Measurements from ENCODE around the gene ATG2B. TPM values are rescaled to one million over a fixed set of nuclear protein-coding genes. Genes with fewer than 3 reads are reported as not detected.

ATG2B gene
- polyA plus RNA-seq, 3 donors from 2014 or later = 1.6 to 3.2 (median 2.9) TPM

DNA sequence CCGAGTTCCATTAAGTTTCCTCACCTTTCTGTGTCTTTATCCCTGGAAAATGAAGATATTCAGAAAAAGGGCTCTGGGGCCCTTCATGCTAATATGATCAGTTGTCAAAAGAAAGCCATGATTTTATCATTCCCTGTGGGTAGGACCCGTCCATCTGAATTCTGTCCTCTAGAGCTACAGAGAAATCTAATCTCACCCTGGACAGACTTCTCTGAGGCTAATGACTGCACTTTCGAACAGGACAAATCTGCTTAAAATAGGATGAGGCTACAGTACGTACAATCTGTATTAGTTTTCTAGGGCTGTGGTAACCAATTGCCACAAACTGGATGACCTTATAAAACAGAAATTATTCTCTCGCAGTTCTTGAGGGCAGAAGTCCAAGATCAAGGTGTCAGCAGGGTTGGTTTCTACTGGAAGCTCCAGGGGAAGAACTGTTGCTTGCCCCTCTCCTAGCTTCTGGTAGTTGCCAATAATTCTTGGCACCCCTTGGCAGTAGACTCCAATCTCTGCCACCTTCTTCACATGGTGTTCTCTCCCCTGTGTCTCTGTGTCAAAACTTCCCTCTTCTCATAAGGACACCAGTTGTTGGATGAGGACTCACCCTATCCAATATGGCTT lies 30.0 kb upstream of the ATG2B start:
- Mint-ChIP-seq H3K36me3 (no peaks in the 10 kb centered on the region), H3K4me1 (peaks cover 9 to 17% of the 10 kb centered on the region in 2 donors), H3K27ac (peak overlapping the region in 3 of 6 donors; percentile 15 to 53 (median 17))

DNA sequence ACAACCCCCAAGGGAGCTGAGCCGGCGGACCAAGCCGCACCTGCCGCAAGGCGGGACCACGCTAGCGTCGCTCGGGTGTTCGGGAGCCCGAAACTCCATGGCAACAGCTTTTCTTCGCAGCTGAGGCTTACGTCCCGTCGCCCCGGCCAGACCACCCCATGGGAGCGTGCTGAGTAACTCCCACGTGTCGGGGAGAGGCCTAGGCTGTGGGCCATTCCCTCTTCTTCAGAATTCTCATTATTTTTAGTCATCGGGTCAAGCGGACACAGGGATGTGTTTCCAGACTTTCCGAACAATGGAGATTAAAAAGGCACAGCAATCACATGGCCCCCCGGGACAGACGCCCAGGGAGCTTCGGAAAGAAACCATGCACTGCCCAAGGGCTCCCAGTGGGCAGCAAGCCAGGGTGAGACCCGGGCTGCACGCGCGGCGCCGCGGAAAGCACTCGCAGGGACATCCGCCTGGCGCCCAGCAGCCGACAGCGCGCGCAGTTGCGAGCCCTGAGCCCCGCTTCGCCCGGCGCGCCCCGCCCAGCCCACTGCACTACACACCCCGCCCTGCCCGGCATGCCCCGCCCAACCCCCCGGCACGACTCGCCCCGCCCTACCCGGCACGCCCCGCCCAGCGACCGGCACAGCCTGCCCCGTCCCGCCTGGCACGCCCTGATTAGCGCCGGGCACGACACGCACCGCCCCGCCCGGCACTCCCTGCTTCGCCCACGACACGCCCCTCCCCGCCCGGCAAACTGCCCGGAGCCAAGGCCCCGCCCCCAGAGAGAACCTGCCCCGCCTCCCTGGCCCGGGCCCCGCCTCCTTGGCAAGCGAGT lies 28.4 kb upstream of the ATG2B start:
- Mint-ChIP-seq H3K9me3 (no peaks in the 10 kb centered on the region), H3K4me3 (peak overlapping the region; percentile 89 to 92 (median 92)), H3K27ac (peak overlapping the region; percentile 43 to 92 (median 67)), H3K27me3 (ENCODE audit: low read depth in 3 of 3) (peaks cover 0 to 11% (median 4%) of the 10 kb centered on the region in 3 donors), H3K36me3 (peaks cover 0 to 5% (median 4%) of the 10 kb centered on the region in 3 donors), H3K4me1 (peaks cover 9 to 17% of the 10 kb centered on the region in 2 donors)
- peak; percentile 99 for DNase-seq

More for the DNA sequence above, 30.0 kb upstream of the ATG2B start:
- Mint-ChIP-seq H3K9me3 (no peaks in the 10 kb centered on the region), H3K4me3 (peak overlapping the region; percentile 56 to 92 (median 89)), H3K27me3 (ENCODE audit: low read depth in 3 of 3) (peaks cover 4 to 11% (median 5%) of the 10 kb centered on the region in 3 donors)
- no peak for DNase-seq

DNA sequence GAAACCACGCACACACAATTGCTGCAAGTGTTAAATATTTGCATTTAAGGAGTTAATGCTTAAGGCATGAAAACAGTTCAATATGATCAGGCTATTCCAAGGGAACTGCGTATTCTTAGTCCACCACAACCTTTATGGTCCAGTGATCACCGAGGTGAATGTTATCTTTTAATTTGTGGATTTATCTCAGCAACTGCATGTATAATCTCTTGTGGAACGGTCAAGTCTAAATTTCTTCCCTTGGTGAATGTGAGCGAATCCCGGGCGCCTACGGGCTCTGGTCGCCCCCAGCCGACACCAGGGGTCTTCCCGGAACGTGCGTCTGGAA lies 27.8 kb upstream of the ATG2B start:
- peaks cover 0 to 7% (median under 1%) of the 10 kb centered on the region in 3 donors for H3K27me3 Mint-ChIP-seq (ENCODE audit: low read depth in 3 of 3)
- H3K36me3 Mint-ChIP-seq = peaks cover 0 to 7% (median 4%) of the 10 kb centered on the region in 3 donors
- peak overlapping the region; percentile 89 to 92 (median 92) for H3K4me3 Mint-ChIP-seq
- H3K4me1 Mint-ChIP-seq = peaks cover 9 to 17% of the 10 kb centered on the region in 2 donors
- no peak for DNase-seq
- H3K27ac Mint-ChIP-seq = peak overlapping the region in 5 of 6 donors; percentile 17 to 82 (median 65)
- no peaks in the 10 kb centered on the region for H3K9me3 Mint-ChIP-seq

DNA sequence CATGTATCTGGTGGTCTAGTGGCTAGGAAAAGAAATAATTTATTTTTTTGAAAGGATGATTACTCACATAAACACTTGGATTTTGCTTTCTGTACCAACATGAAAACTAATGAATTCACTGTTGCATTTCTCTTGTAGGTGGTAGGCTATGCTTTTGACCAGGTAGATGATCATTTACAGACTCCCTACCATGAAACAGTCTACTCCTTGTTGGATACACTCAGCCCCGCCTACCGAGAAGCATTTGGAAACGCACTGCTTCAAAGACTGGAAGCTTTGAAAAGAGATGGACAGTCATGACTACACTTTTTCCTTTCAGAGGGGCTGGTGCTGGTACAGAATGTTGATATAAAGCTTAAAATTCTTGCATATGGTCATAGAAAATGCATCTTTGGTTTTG lies 22.2 kb upstream of the ATG2B start:
- peaks cover 4 to 8% of the 10 kb centered on the region in 2 donors for H3K4me1 Mint-ChIP-seq
- DNase-seq = no peak
- H3K4me3 Mint-ChIP-seq = no peak overlapping the region
- H3K27ac Mint-ChIP-seq = no peak overlapping the region
- H3K9me3 Mint-ChIP-seq = no peaks in the 10 kb centered on the region
- H3K36me3 Mint-ChIP-seq = peaks cover 12 to 22% (median 19%) of the 10 kb centered on the region in 3 donors
- peaks cover 0 to 2% (median 0%) of the 10 kb centered on the region in 3 donors for H3K27me3 Mint-ChIP-seq (ENCODE audit: low read depth in 3 of 3)

DNA sequence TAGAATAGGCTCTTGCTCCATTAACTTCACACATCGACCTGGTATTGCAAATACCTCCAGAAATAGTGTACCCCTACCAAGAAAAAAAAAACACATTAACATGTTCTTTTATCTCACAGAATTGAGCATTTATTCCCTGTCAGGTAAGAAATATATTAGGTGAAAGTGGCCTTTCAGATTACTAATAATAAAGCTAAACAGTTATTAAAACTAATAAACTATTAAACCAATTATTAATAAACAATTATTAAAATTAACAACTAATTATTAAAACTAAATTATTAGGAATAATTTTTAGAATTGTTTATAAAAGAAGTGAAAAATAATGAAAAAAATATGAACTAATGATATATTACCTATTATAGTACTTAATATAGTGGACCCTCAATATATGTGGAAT lies 21.6 kb upstream of the ATG2B start:
- Mint-ChIP-seq H3K9me3 (no peaks in the 10 kb centered on the region), H3K36me3 (peaks cover 12 to 22% (median 19%) of the 10 kb centered on the region in 3 donors), H3K4me1 (peaks cover 4 to 10% of the 10 kb centered on the region in 2 donors), H3K27ac (no peak overlapping the region), H3K4me3 (no peak overlapping the region), H3K27me3 (ENCODE audit: low read depth in 3 of 3) (no peaks in the 10 kb centered on the region)
- DNase-seq = no peak

DNA sequence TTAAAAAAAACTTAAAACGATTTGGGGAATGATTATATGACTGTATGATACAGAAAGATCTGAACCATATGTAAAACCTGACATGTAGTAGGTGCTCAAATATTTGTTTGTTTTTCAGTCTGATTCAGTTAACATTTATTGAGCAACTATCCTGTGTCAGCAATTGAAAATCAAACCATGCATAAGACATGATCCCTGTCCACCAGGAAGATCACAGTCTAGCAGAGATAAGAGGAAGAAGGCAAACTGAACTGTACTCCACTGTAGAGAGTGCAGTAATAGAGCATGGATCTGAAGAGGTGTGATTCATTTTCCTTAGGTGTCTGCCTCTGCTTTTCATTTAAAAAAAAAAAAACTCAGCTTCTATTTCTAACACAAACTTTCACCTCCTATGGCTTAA lies 20.9 kb upstream of the ATG2B start:
- no peak overlapping the region for H3K27ac Mint-ChIP-seq
- peaks cover 4 to 10% of the 10 kb centered on the region in 2 donors for H3K4me1 Mint-ChIP-seq
- H3K36me3 Mint-ChIP-seq = peaks cover 12 to 22% (median 19%) of the 10 kb centered on the region in 3 donors
- no peak overlapping the region for H3K4me3 Mint-ChIP-seq
- no peaks in the 10 kb centered on the region for H3K27me3 Mint-ChIP-seq (ENCODE audit: low read depth in 3 of 3)
- H3K9me3 Mint-ChIP-seq = no peaks in the 10 kb centered on the region
- no peak for DNase-seq

DNA sequence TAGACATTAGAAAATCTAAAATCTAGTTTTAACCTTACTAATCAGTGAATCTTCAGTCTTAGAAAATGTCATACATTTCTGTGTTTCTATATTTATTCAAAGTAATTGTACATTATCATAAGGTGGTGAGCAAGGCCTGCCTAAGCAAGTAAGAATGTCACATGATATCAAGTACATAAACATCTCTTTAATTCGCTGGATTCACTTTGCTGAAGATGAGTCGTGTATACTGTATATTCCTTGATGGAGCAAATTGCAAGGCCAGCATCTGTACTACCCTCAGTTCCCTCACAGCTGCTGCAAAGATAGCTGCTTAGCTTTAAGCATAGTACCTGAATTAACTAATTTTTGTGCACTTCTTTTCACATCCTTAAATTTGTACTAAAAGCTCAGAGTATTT lies 20.3 kb upstream of the ATG2B start:
- H3K9me3 Mint-ChIP-seq = no peaks in the 10 kb centered on the region
- H3K36me3 Mint-ChIP-seq = peaks cover 12 to 22% (median 19%) of the 10 kb centered on the region in 3 donors
- peaks cover 4 to 10% of the 10 kb centered on the region in 2 donors for H3K4me1 Mint-ChIP-seq
- no peak for DNase-seq
- H3K27ac Mint-ChIP-seq = no peak overlapping the region
- no peak overlapping the region for H3K4me3 Mint-ChIP-seq
- H3K27me3 Mint-ChIP-seq (ENCODE audit: low read depth in 3 of 3) = peaks cover 0 to 1% (median 0%) of the 10 kb centered on the region in 3 donors

DNA sequence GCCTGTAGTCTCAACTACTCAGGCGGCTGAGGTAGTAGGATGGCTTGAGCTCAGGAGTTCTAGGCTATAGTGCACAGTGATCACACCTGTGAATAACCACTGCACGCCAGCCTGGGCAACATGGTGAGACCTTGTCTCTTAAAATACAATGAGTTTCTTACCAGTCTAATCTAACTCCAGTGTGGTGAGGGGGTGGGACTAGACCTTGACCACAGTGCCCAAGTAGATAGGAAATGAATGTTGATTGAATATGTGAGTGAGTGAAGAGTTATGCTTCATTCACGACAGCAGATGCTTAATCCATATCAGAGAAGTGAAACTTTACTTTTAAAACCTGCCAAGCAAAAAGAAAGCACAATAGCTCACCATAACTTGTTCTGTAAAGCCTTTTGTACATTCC lies 17.6 kb upstream of the ATG2B start:
- no peak for DNase-seq
- H3K4me1 Mint-ChIP-seq = peaks cover 4 to 10% of the 10 kb centered on the region in 2 donors
- no peaks in the 10 kb centered on the region for H3K9me3 Mint-ChIP-seq
- no peak overlapping the region for H3K4me3 Mint-ChIP-seq
- peaks cover 8 to 19% (median 13%) of the 10 kb centered on the region in 3 donors for H3K36me3 Mint-ChIP-seq
- peak overlapping the region in 1 of 6 donors; percentile 30 for H3K27ac Mint-ChIP-seq
- peaks cover 0 to 1% (median 0%) of the 10 kb centered on the region in 3 donors for H3K27me3 Mint-ChIP-seq (ENCODE audit: low read depth in 3 of 3)

DNA sequence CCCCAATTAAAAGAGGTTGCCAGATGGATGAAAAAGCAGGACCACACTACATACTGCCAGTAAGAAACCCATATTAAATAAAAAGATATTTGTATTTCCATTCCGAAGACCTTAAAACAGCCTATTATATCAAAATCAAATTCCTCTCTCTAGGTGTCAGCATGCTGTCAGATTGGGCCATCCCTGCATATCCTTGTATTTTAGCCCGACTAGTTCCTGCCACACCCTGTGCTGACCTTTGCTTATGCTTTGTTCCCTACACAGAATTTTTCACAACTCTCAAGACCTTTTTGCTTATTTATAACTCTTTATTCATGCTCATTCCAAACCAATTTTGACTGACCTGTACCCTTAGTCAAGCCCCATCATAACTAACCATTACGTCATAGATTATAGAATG lies 13.0 kb upstream of the ATG2B start:
- H3K4me3 Mint-ChIP-seq = no peak overlapping the region
- peaks cover 5 to 10% of the 10 kb centered on the region in 2 donors for H3K4me1 Mint-ChIP-seq
- DNase-seq = no peak
- no peaks in the 10 kb centered on the region for H3K9me3 Mint-ChIP-seq
- peaks cover 0 to 2% (median 1%) of the 10 kb centered on the region in 3 donors for H3K27me3 Mint-ChIP-seq (ENCODE audit: low read depth in 3 of 3)
- no peak overlapping the region for H3K27ac Mint-ChIP-seq
- H3K36me3 Mint-ChIP-seq = no peaks in the 10 kb centered on the region

DNA sequence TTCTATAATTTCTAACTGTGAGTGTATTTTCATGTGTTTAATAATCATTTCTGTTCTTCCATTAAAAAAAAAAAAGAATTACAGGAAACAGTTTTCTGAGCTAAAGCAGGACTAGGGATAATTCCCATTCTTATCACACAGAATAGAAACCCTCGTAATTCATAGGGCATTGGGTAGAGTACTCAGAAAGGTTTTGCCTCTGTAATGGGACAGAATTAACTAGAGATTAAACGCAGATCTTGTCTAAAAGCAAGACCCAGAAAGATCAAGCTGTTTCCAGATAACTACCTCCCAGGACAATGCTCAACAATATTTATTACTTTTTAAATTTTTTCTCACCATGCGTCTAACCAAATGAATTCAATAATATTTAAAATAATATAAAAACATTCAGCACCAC lies 10.4 kb upstream of the ATG2B start:
- Mint-ChIP-seq H3K4me1 (peaks cover 0 to 1% of the 10 kb centered on the region in 2 donors), H3K36me3 (peaks cover 0 to 5% (median 2%) of the 10 kb centered on the region in 3 donors)

DNA sequence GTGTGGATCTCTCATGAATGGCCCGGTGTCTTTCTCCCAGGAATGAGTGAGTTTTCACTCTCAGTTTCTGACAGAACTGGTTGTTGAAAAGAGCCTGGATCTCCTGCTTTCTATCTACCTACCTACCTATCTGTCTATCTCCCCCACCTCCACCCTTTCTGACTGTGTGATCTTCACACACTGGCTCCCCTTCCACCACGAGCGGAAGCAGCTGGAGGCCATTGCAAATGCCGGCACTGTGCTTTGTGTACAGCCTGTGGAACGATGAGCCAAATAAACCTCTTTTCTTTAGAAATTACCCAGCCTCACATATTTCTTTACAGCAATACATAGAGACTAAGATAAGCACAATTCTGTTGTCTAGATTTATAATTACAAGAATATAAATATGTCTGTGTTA lies 7.4 kb upstream of the ATG2B start:
- Mint-ChIP-seq H3K4me1 (peaks cover 4 to 6% of the 10 kb centered on the region in 2 donors), H3K27ac (no peak overlapping the region), H3K27me3 (ENCODE audit: low read depth in 3 of 3) (peaks cover 0 to under 1% (median 0%) of the 10 kb centered on the region in 3 donors), H3K9me3 (no peaks in the 10 kb centered on the region), H3K36me3 (peaks cover 0 to 5% (median 4%) of the 10 kb centered on the region in 3 donors), H3K4me3 (no peak overlapping the region)
- DNase-seq = no peak

More for the DNA sequence above, 10.4 kb upstream of the ATG2B start:
- H3K27ac Mint-ChIP-seq = no peak overlapping the region
- no peak overlapping the region for H3K4me3 Mint-ChIP-seq
- peaks cover 0 to 2% (median 0%) of the 10 kb centered on the region in 3 donors for H3K27me3 Mint-ChIP-seq (ENCODE audit: low read depth in 3 of 3)
- DNase-seq = no peak
- no peaks in the 10 kb centered on the region for H3K9me3 Mint-ChIP-seq

DNA sequence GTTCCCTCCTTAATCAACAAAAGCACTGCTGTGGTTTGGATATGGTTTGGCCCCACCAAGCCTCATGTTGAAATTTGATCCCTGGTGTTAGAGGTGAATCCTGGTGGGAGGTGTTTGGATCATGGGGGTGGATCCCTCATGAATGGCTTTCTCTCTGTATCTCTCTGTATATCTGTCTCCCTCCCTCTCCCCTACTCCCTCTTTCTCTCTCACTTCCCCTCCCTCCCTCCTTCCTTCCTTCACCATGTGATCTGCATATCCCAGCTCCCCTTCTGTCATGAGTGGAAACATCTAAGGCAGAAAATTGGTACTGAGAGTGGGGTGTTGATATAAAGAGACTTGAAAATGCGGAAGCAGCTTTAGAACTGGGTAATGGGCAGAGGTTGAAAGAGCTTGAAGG lies 5.4 kb upstream of the ATG2B start:
- no peak overlapping the region for H3K4me3 Mint-ChIP-seq
- H3K36me3 Mint-ChIP-seq = peaks cover 0 to 10% (median 4%) of the 10 kb centered on the region in 3 donors
- peaks cover 0 to 3% (median 0%) of the 10 kb centered on the region in 3 donors for H3K27me3 Mint-ChIP-seq (ENCODE audit: low read depth in 3 of 3)
- H3K4me1 Mint-ChIP-seq = peaks cover 17 to 22% of the 10 kb centered on the region in 2 donors
- H3K27ac Mint-ChIP-seq = no peak overlapping the region
- no peaks in the 10 kb centered on the region for H3K9me3 Mint-ChIP-seq
- DNase-seq = no peak

DNA sequence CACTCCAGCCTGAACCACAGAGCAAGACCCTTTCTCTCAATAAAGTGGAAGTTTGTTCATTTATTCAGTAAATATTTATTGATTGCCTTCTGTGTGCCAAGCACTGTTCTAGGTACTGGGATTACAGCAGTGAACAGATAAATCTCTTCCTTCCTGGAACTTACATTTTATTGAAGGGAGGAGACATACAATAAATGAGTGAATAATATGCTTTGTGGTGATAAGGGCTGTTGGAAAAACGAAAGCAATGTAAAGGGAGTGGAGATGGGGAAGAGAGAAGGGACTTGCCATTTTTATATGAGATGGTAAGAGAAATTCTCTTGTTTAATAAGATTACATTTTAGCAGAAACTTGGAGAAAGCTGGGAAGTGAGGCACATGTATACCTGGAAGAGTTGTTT lies 1.8 kb upstream of the ATG2B start:
- no peak for DNase-seq
- Mint-ChIP-seq H3K4me1 (peaks cover 40 to 49% of the 10 kb centered on the region in 2 donors), H3K9me3 (no peaks in the 10 kb centered on the region), H3K27ac (peak overlapping the region in 3 of 6 donors; percentile 69 to 88 (median 74)), H3K27me3 (ENCODE audit: low read depth in 3 of 3) (peaks cover 1 to 5% (median 3%) of the 10 kb centered on the region in 3 donors), H3K4me3 (peak overlapping the region; percentile 85 to 91 (median 89)), H3K36me3 (peaks cover 0 to 10% (median 4%) of the 10 kb centered on the region in 3 donors)
